Liver (tissue), 9 donors: ENCODE measurements around the gene FGD1. TPM values are rescaled to one million over a fixed set of nuclear protein-coding genes. Genes with fewer than 3 reads are reported as not detected.

Experiments
- DNase-seq: peaks from one replicate; pipeline ENCODE4 v3.0.0-alpha.2; 2017; ENCODE audit warnings: low spot score
- H3K27ac ChIP-seq, 2 donors: one replicate each; pipeline ENCODE4 v1.7.0; 2013; ENCODE audit warnings: inconsistent platforms in 2 of 2, low read length in 2 of 2, control low read depth in 1 of 2, low read depth in 1 of 2, mild to moderate bottlenecking in 1 of 2
- H3K27me3 ChIP-seq, 4 donors: one replicate each; pipeline versions ENCODE4 v1.6.1 to v1.7.0; 2013; ENCODE audit warnings: low read length in 3 of 4, inconsistent platforms in 1 of 4, mild to moderate bottlenecking in 1 of 4, moderate library complexity in 1 of 4; ENCODE audit not compliant: control insufficient read depth in 4 of 4, insufficient read depth in 4 of 4
- H3K36me3 ChIP-seq, 4 donors: one replicate each; pipeline versions ENCODE4 v1.6.1 to v1.7.0; 2013; ENCODE audit warnings: low read length in 3 of 4, mild to moderate bottlenecking in 3 of 4, low read depth in 1 of 4, moderate library complexity in 1 of 4; ENCODE audit not compliant: control insufficient read depth in 4 of 4, insufficient read depth in 3 of 4
- H3K4me1 ChIP-seq, 4 donors: one replicate each; pipeline versions ENCODE4 v1.6.1 to v1.7.0; 2013; ENCODE audit warnings: low read length in 3 of 4, mild to moderate bottlenecking in 3 of 4, moderate library complexity in 1 of 4; ENCODE audit not compliant: control insufficient read depth in 4 of 4, insufficient read depth in 4 of 4
- H3K4me3 ChIP-seq, 3 donors: one replicate each; pipeline versions ENCODE4 v1.6.1 to v1.7.0; 2013; ENCODE audit warnings: low read length in 3 of 3, control low read depth in 1 of 3, low read depth in 1 of 3, mild to moderate bottlenecking in 1 of 3
- H3K9ac ChIP-seq, 2 donors: one replicate each; pipeline ENCODE4 v1.7.0; 2013; ENCODE audit warnings: low read length in 2 of 2, mild to moderate bottlenecking in 2 of 2, moderate library complexity in 2 of 2, control low read depth in 1 of 2, low read depth in 1 of 2
- H3K9me3 ChIP-seq, 4 donors: one replicate each; pipeline versions ENCODE4 v1.6.1 to v1.7.0; 2013; ENCODE audit warnings: low read length in 3 of 4; ENCODE audit not compliant: control insufficient read depth in 4 of 4
- EGR1 ChIP-seq, 2 donors: IDR thresholded peaks; 2 replicates each; pipeline ENCODE4 v1.6.1; 2016 to 2018; ENCODE audit warnings: antibody characterized with exemption in 2 of 2, low read depth in 2 of 2
- FOXA1 ChIP-seq: IDR thresholded peaks from 2 replicates; pipeline ENCODE4 v1.6.1; 2016; ENCODE audit warnings: antibody characterized with exemption
- HNF4A ChIP-seq, 2 donors: conservative IDR thresholded peaks; 2 replicates each; pipeline ENCODE4 v1.6.1; 2016; ENCODE audit warnings: antibody characterized with exemption in 2 of 2, mild to moderate bottlenecking in 2 of 2
- HNF4G ChIP-seq: IDR thresholded peaks from 2 replicates; pipeline ENCODE4 v1.6.1; 2016; ENCODE audit warnings: antibody characterized with exemption
- MAX ChIP-seq: IDR thresholded peaks from 2 replicates; pipeline ENCODE4 v1.6.1; 2016; ENCODE audit warnings: antibody characterized with exemption
- NR2F2 ChIP-seq: IDR thresholded peaks from 2 replicates; pipeline ENCODE4 v1.6.1; 2016; ENCODE audit warnings: antibody characterized with exemption
- SP1 ChIP-seq: IDR thresholded peaks from 2 replicates; pipeline ENCODE4 v1.6.1; 2018; ENCODE audit warnings: antibody characterized with exemption, mild to moderate bottlenecking
- TAF1 ChIP-seq: conservative IDR thresholded peaks from 2 replicates; pipeline ENCODE4 v1.6.1; 2016; ENCODE audit warnings: antibody characterized with exemption, mild to moderate bottlenecking
- YY1 ChIP-seq: IDR thresholded peaks from 2 replicates; pipeline ENCODE4 v1.6.1; 2016; ENCODE audit warnings: antibody characterized with exemption, mild to moderate bottlenecking
- WGBS: extraction: QIAGEN DNeasy Blood & Tissue Kit; methylation state at CpG from one replicate; pipeline ENCODE4 v1.1.7; 2013; 5-methylcytosine and 5-hydroxymethylcytosine counted together
- polyA plus RNA-seq, 2 donors: library from polyadenylated mRNA; stranded (reverse) in 1 of 2; unstranded in 1 of 2; fragments of 200-250 nt in 1 of 2; fragments of >200 nt in 1 of 2; fragmentation: Nextera tagmentation in 1 of 2; extraction: Ambion mirVana in 1 of 2; gene quantifications; one replicate each; pipeline versions ENCODE4 v1.2.1 to v1.2.3, GENCODE V29; 2013 to 2015
- total RNA-seq, 2 donors: library from RNA; depleted of rRNA; stranded (reverse); fragments of >200 nt; gene quantifications; one replicate each; pipeline ENCODE4 v1.2.3, GENCODE V29; 2014
- TF ChIP-seq, protein P1 (sequence below): IDR thresholded peaks from 2 replicates; pipeline ENCODE4 v1.6.1; 2016; ENCODE audit warnings: antibody characterized with exemption
- donor health status: healthy.
- donor health status: healthy.
- donor health status: healthy.
- donor health status: healthy.
- donor health status: healthy.

FGD1 gene
- total and polyA plus RNA-seq, 4 donors: 0.32 to 0.89 (median 0.58) TPM

- no peak for TF ChIP-seq MAX
- no peak for TF ChIP-seq EGR1 (IDR thresholded peaks at IDR 0.05; ENCODE audit: low read depth in 2 of 2)
- TF ChIP-seq YY1: no peak
- TF ChIP-seq NR2F2: no peak
- TF ChIP-seq, protein P1, sequence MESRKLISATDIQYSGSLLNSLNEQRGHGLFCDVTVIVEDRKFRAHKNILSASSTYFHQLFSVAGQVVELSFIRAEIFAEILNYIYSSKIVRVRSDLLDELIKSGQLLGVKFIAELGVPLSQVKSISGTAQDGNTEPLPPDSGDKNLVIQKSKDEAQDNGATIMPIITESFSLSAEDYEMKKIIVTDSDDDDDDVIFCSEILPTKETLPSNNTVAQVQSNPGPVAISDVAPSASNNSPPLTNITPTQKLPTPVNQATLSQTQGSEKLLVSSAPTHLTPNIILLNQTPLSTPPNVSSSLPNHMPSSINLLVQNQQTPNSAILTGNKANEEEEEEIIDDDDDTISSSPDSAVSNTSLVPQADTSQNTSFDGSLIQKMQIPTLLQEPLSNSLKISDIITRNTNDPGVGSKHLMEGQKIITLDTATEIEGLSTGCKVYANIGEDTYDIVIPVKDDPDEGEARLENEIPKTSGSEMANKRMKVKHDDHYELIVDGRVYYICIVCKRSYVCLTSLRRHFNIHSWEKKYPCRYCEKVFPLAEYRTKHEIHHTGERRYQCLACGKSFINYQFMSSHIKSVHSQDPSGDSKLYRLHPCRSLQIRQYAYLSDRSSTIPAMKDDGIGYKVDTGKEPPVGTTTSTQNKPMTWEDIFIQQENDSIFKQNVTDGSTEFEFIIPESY: no peak
- TF ChIP-seq HNF4G: no peak
- TF ChIP-seq SP1: no peak
- TF ChIP-seq TAF1: no peak
- 73% methylated on average over 9 of the region's 9 CpGs for WGBS
- Histone ChIP-seq H3K27ac (no peak overlapping the region), H3K27me3 (no peaks in the 10 kb centered on the region), H3K9me3 (no peaks in the 10 kb centered on the region), H3K9ac (no peak overlapping the region), H3K4me3 (no peak overlapping the region), H3K36me3 (no peaks in the 10 kb centered on the region), H3K4me1 (no peaks in the 10 kb centered on the region)
- DNase-seq: no peak
Observed at GRCh38 chrX:54479136-54480111, 16.6 kb downstream of the FGD1 start.

DNA sequence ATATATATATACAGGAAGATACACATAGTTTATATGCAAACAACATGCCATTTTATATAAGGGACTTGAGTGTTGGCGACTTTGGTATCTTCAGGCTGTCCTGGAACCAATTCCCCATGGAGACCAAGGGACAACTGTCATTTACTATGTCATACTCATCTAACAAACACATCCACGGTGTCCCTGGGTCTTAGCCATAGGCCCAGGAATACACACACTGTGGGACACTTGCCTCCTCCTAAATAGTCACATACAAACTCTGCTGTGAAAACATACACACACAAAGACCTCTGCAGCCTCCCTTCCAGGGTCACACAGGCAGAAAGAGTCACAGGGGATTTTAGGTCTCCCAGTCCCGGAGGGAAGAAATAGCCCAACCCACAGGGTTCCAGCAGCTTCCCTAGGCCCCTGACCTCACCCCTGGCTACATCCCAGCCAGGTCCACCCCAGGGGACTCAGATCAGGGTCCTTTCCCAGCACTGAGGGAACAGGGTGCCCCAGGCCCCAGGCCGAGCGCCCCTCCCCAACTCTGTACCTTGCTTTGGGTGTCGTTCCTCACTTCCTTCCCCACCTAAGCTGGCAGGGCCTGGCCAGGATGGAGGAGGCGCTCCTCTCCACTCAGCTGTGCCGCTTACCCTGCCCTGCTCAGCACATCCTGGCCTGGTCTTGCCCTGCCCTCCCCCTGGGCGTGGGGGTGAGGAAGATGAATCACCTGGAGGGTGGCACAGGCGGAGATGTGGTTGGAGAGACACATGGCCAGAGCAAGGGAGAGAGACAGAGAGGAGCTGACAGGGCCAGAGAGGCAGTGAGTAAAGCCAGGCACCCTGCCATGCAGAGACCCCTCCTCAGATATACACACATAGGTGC is 21.8 kb downstream of the FGD1 start:
- H3K9me3 ChIP-seq: no peaks in the 10 kb centered on the region
- no peaks in the 10 kb centered on the region for H3K36me3 ChIP-seq
- H3K9ac ChIP-seq: no peak overlapping the region
- H3K27me3 ChIP-seq: no peaks in the 10 kb centered on the region
- no peak overlapping the region for H3K4me3 ChIP-seq
- 89% methylated on average over 10 of the region's 10 CpGs for WGBS
- H3K27ac ChIP-seq: no peak overlapping the region
- TF ChIP-seq HNF4A (conservative IDR thresholded peaks at IDR 0.05) (no peak), MAX (no peak), SP1 (no peak), FOXA1 (no peak), EGR1 (IDR thresholded peaks at IDR 0.05; ENCODE audit: low read depth in 2 of 2) (no peak)
- TF ChIP-seq, protein P1: no peak
- DNase-seq: no peak
- no peaks in the 10 kb centered on the region for H3K4me1 ChIP-seq
